Spleen (tissue), 7 donors: ENCODE data around the gene ZGRF1.

Experiments
- CTCF ChIP-seq, 11 experiments: fragments of 200-600 bp in 7 of 11; fragments of 450-650 bp in 4 of 11; sonication (generic) in 4 of 11; IDR thresholded peaks in 8 of 11; conservative IDR thresholded peaks in 3 of 11; 1 replicate in 7 of 11; 2 replicates in 4 of 11; pipeline versions ENCODE4 v1.4.0 to v1.8.0; 2016 to 2021; ENCODE audit warnings: antibody characterized with exemption in 11 of 11, inconsistent platforms in 4 of 11, mild to moderate bottlenecking in 1 of 11
- POLR2A ChIP-seq, 3 donors: fragments of 450-650 bp; IDR thresholded peaks; one replicate each; pipeline ENCODE4 v1.5.1; 2017; ENCODE audit warnings: antibody characterized with exemption in 3 of 3, mild to moderate bottlenecking in 1 of 3
- POLR2AphosphoS5 ChIP-seq, 3 donors: sonication (generic); formaldehyde crosslinking; IDR thresholded peaks; one replicate each; pipeline ENCODE4 v1.5.1; 2017; ENCODE audit warnings: antibody characterized with exemption in 3 of 3
- donor health status: DM: no; HTN: no; CAD: no; lungs with moderate emphysema.
- donor health status: DM: no; HTN: no; CAD: no.
- donor health status: DM: no; HTN: no; CAD: no.

DNA sequence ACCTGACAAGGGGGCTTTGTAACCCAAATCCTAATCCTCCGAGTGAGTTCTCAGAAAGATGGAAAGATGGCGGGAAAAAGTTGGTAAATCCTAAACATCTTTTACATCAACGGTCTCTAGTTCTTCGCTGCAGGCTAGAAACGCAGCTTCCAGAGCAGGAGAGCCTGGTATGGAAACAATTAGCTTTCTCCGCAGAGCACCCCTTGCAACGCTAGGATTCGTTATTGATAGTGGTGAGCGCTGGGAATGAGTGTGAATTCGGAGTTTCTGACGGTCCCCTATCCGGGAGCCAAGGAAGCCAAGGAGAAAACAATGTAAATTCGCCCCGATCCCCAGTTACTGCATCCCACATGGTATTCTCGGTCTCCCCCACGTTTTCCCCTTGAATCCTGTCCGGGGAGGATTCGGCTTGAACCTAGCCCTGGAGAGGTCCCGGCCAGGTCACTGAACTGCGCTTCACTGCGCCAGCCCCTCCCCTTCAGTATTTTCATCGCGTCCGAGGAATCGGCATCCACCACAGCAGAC is 116.0 kb downstream of the ZGRF1 start:
- TF ChIP-seq CTCF (IDR thresholded peaks at IDR 0.05 in 8 of 11, conservative IDR thresholded peaks at IDR 0.05 in 3 of 11) = no peak
- TF ChIP-seq POLR2A (IDR thresholded peaks at IDR 0.05) = no peak
- TF ChIP-seq POLR2AphosphoS5 (IDR thresholded peaks at IDR 0.05) = no peak
